Activated naive CD4-positive, alpha-beta T cell treated with anti-CD3 and anti-CD28 coated beads, Interleukin-2, amount 10 ng/mL, durations not matched to agents 7 days and 5 days (primary cell): ENCODE data around the gene PTPRA.

Experiments
- CTCF ChIA-PET: fragments of 350-600 bp; sonication (Branson Sonifier 250); formaldehyde crosslinking; loops from one replicate; lab custom pipeline; 2021; ENCODE audit warnings: antibody characterized with exemption; lab: Charles Lee
- DNase-seq: peaks from one replicate; pipeline ENCODE4 v3.0.0-alpha.2; 2020
- H3K27ac Mint-ChIP-seq: one replicate; pipeline ENCODE4 v1.8.0; 2021; ENCODE audit warnings: mild to moderate bottlenecking, moderate library complexity, mixed read lengths
- H3K27me3 Mint-ChIP-seq: one replicate; pipeline ENCODE4 v1.8.0; 2021; ENCODE audit warnings: mild to moderate bottlenecking, mixed read lengths
- H3K36me3 Mint-ChIP-seq: one replicate; pipeline ENCODE4 v1.8.0; 2021; ENCODE audit warnings: mixed read lengths
- H3K4me1 Mint-ChIP-seq: one replicate; pipeline ENCODE4 v1.8.0; 2021; ENCODE audit warnings: mixed read lengths
- H3K4me3 Mint-ChIP-seq: one replicate; pipeline ENCODE4 v1.8.0; 2021; ENCODE audit warnings: mild to moderate bottlenecking, moderate library complexity, mixed read lengths
- H3K9me3 Mint-ChIP-seq: one replicate; pipeline ENCODE4 v1.8.0; 2021; ENCODE audit warnings: mixed read lengths

PTPRA gene

DNA sequence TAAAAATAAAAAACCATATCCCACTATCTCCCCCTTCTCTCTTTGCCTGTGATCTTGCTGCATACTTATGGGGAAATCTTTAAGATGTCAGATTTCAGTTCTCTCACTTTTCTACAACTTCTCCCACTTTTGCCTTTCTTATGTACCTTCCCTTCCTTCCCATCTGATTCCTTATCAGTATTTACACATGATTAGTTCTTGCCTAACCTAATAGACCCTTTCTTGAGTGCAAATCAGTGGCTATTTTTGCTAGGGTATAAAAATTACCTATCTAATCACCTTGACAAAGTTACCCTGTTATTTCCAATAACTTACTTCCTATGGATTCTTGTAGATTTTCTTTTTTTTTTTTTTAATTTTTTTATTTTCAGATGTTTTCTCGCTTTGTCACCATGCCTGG lies 75.7 kb downstream of the PTPRA start:
- Mint-ChIP-seq H3K4me1 (peaks cover 3% of the 10 kb centered on the region), H3K36me3 (peaks cover 19% of the 10 kb centered on the region), H3K27me3 (no peaks in the 10 kb centered on the region), H3K9me3 (no peaks in the 10 kb centered on the region), H3K27ac (no peak overlapping the region), H3K4me3 (no peak overlapping the region)
- DNase-seq, result no peak
- CTCF ChIA-PET, result no interaction called here

DNA sequence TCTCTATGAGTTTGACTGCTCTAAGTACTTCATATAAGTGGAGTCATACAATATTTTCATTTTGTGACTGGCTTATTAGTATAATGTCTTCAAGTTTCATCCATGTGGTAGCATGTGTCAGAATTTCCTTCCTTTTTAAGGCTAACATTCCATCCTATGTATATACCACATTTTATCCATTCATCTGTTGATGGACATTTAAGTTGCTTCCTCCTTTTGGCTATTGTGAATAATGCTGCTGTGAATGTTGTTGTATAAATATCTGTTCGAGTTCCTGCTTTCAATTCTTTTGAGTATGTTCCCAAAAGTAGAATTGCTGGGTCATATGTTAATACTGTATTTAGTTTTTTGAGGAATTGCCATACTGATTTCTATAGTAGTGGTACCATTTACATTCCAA lies 79.5 kb downstream of the PTPRA start:
- no peak overlapping the region for H3K4me3 Mint-ChIP-seq
- no peak overlapping the region for H3K27ac Mint-ChIP-seq
- no peaks in the 10 kb centered on the region for H3K27me3 Mint-ChIP-seq
- DNase-seq, result no peak
- peaks cover 23% of the 10 kb centered on the region for H3K36me3 Mint-ChIP-seq
- CTCF ChIA-PET, result no interaction called here
- H3K9me3 Mint-ChIP-seq, result no peaks in the 10 kb centered on the region
- peaks cover 2% of the 10 kb centered on the region for H3K4me1 Mint-ChIP-seq

DNA sequence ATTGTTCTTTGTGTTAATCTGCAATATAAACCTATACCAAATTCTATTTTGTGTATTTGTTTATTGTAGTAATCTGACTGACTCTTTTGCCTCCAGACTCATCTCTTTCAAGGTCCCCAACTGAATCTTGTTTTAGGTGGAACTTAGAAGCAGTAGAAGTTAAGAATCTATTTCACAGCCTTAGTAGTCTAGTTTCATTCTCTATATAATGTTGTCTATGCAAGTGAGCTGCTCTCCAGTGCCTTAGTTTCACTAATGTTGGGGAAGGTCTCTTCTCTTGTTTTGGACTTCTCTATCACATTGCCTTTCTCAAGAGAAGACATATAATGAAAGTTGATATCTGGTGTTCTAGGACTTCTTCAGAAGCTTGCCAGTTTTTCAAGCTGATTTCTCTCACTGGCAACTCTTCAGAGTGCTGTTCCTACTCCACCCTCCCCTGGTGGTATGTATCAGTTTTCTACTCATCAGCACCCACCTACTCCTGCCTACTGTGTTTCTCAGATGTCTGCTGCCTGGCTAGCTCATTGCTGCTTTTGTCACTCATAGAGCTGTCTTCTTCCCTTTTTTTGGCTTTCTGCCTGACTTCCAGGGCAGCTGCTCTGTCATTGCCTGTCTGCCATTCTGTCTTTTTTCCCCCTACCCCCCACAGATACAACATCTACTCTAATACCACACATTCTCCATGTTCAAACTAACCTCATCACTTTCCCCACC lies 82.1 kb downstream of the PTPRA start:
- H3K27ac Mint-ChIP-seq, result no peak overlapping the region
- CTCF ChIA-PET, result no interaction called here
- DNase-seq, result no peak

DNA sequence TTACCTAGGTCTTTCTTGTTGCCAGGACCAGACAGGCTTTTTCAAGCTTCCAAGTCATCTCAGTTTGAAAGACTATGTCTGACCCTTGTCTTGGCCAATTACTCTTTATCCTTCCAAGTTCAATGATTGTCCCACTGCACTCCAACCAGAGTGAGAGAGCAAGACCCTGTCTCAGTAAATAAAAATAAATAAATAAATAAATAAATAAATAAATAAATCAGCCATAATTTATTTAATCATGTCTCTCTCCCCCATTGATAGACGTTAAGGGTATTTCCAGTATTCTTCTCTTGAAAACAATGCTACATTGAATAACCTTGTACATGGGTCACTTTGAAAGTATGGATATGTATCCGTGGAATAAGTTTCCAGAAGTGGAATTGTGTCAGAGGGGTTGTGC lies 83.2 kb downstream of the PTPRA start:
- H3K36me3 Mint-ChIP-seq, result peaks cover 29% of the 10 kb centered on the region
- CTCF ChIA-PET, result no interaction called here

More for the DNA sequence above, 82.1 kb downstream of the PTPRA start:
- no peaks in the 10 kb centered on the region for H3K27me3 Mint-ChIP-seq
- H3K36me3 Mint-ChIP-seq, result peaks cover 27% of the 10 kb centered on the region
- H3K4me1 Mint-ChIP-seq, result peaks cover 2% of the 10 kb centered on the region
- H3K4me3 Mint-ChIP-seq, result no peak overlapping the region
- H3K9me3 Mint-ChIP-seq, result no peaks in the 10 kb centered on the region

DNA sequence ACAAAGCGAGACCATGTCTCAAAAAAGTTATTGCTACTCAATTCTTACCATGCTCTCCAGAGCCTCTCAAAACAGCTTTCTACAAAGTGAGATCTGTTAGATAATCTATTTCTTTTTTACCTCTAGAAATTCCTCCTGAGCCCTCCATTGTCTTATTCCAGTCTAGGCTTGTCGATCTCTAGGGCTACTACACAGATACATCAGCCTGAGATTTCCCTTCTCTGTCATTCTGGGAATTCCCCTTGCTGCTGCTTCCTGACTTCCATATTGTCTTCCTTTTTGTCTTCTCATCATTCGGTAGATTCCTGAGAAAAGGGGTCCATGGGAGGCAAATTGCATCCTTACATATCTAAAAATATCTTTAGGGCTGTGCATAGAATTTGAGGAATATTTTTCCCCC lies 94.6 kb downstream of the PTPRA start:
- Mint-ChIP-seq H3K4me3 (no peak overlapping the region), H3K27me3 (no peaks in the 10 kb centered on the region), H3K27ac (no peak overlapping the region), H3K4me1 (no peaks in the 10 kb centered on the region), H3K9me3 (no peaks in the 10 kb centered on the region), H3K36me3 (peaks cover 23% of the 10 kb centered on the region)
- DNase-seq, result no peak
- CTCF ChIA-PET, result no interaction called here

More for the DNA sequence above, 83.2 kb downstream of the PTPRA start:
- DNase-seq, result no peak
- Mint-ChIP-seq H3K4me3 (no peak overlapping the region), H3K27ac (no peak overlapping the region), H3K9me3 (no peaks in the 10 kb centered on the region), H3K4me1 (peaks cover 2% of the 10 kb centered on the region), H3K27me3 (no peaks in the 10 kb centered on the region)

DNA sequence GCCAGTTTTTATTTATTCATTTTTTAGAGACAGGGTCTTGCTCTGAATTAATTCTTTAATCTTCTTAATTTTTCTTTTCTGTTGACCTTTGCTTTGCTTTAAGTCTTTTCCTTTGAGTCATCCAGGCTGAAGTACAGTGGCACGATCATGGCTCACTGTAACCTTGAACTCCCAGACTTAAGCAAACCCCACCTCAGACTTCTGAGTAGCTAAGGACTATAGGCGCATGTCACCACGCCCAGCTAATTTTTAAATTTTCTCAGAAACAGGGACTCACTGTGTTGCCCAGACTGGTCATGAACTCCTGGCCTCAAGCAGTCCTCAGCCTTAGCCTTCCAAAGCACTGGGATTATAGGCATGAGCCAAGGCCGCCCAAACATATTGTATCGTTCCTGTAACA lies 98.8 kb downstream of the PTPRA start:
- Mint-ChIP-seq H3K4me1 (no peaks in the 10 kb centered on the region), H3K9me3 (no peaks in the 10 kb centered on the region), H3K4me3 (no peak overlapping the region), H3K36me3 (peaks cover 25% of the 10 kb centered on the region), H3K27me3 (no peaks in the 10 kb centered on the region), H3K27ac (no peak overlapping the region)
- DNase-seq, result no peak
- CTCF ChIA-PET, result no interaction called here

DNA sequence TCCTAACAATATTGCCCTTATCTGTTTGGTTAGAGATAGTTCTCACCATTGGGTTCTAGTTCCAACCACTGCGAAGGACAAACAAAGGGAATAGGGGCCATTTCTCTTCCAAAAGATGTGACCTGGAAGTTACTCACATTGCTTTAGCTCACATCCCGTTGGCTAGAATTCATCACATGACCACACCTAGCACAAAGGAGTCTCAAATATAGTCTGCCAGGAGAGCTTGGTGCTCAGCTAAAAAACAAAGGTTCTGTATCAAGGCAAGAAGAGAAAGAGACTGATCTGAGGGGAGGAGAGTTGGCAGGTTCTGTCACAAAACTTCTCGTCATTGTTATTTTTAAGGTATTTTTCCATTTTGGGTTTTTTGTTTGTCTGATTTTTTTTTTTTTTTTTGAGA lies 100.3 kb downstream of the PTPRA start:
- CTCF ChIA-PET, result no interaction called here
- no peak for DNase-seq
- no peaks in the 10 kb centered on the region for H3K27me3 Mint-ChIP-seq
- no peaks in the 10 kb centered on the region for H3K9me3 Mint-ChIP-seq
- no peak overlapping the region for H3K27ac Mint-ChIP-seq
- peaks cover 6% of the 10 kb centered on the region for H3K4me1 Mint-ChIP-seq
- no peak overlapping the region for H3K4me3 Mint-ChIP-seq
- H3K36me3 Mint-ChIP-seq, result peaks cover 23% of the 10 kb centered on the region

DNA sequence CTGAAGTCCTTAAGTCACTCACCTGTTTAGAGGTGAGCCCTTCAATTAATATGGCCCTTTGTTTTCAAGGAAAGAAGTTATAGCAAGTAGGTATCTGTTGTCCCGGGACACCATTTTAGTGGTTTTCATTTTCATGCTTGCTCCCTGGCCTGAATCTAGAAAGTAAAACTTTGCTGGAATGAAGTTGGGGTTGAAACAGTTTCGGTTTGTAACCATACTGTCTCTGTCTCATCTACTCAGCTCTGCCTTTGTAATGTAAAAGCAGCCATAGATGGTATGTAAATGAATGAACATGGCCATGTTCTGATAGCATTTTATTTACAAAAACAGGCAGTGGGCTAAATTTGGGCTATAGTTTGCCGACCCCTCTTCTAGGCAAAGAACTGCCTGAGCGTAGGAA lies 105.2 kb downstream of the PTPRA start:
- DNase-seq, result no peak
- Mint-ChIP-seq H3K27ac (no peak overlapping the region), H3K4me3 (no peak overlapping the region), H3K4me1 (peaks cover 8% of the 10 kb centered on the region), H3K36me3 (peaks cover 19% of the 10 kb centered on the region), H3K27me3 (no peaks in the 10 kb centered on the region), H3K9me3 (no peaks in the 10 kb centered on the region)
- CTCF ChIA-PET, result no interaction called here

DNA sequence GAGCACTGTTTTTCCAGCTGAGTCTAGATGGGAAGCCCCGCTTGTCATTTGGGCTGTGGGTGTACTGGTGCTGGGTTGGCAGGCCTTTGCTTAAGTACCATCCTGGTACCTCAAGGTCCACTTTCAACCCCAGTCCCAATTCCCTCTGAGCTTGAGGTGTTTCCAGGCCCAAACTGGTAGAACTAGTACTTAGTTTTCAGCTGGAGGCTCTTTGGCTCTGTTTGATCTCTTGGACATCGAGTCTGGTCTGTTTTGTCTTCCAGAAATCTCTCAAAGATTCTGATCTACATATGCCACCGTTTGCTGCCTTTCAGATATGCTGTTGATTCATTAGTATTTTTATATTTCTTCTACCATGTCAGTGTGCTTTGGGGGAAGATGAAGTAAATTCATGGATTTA lies 108.4 kb downstream of the PTPRA start:
- H3K27me3 Mint-ChIP-seq, result no peaks in the 10 kb centered on the region
- H3K4me3 Mint-ChIP-seq, result no peak overlapping the region
- no peaks in the 10 kb centered on the region for H3K9me3 Mint-ChIP-seq
- no peak for DNase-seq
- H3K27ac Mint-ChIP-seq, result no peak overlapping the region
- CTCF ChIA-PET, result interaction anchor here (1.5 kb wide), 1 partner anchor 226 kb away, joined by 3 read pairs; no protein-coding TSS in a partner anchor
- H3K4me1 Mint-ChIP-seq, result peaks cover 17% of the 10 kb centered on the region
- peaks cover 12% of the 10 kb centered on the region for H3K36me3 Mint-ChIP-seq

DNA sequence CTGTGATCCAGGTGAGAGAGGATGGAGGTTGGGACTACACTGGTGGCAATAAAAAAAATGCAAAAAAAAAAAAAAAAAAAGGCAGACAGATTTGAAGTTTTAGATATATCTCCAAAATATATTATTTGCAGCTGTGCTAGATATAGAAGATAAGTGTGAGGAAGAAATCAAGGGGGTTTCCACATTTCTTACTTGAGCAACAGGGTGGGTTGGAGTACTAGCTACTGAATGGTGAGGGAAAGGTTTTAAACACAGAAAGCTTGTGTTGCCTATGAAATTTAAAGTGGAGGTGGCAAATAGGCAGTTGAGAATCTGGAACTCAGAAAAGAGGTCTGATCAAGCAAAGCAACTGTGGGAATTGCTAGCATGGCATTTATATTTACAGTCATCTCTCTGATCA lies 110.2 kb downstream of the PTPRA start:
- Mint-ChIP-seq H3K9me3 (no peaks in the 10 kb centered on the region), H3K4me3 (no peak overlapping the region), H3K27ac (no peak overlapping the region), H3K36me3 (peaks cover 27% of the 10 kb centered on the region), H3K4me1 (peaks cover 22% of the 10 kb centered on the region), H3K27me3 (no peaks in the 10 kb centered on the region)
- CTCF ChIA-PET, result interaction anchor here (0.6 to 2.1 kb wide), 4 partner anchors 8 to 112 kb away, joined by 3 to 5 read pairs (median 4); no protein-coding TSS in a partner anchor
- no peak for DNase-seq

DNA sequence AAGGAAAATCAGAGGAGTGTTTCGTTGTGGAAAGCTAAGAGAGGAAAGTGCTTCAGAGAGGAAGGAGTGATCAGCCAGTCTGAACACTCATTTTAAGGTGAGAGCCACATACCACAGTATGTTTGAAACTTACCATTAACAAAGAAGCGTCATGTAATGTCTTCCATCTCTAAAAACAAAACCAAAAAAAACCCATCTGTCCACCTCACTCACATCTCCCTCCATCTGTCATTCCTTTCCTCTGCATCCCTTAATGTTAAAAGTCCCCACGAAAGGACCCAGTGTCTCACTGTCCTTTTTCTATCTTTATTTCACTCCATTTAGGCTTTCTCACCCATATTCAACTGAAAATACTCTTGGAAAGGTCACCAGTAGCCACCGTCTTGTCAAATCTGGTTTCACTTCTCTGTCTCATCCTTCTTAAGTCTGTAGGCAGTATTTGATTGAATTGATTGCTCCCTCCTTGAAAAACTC lies 110.8 kb downstream of the PTPRA start:
- no peaks in the 10 kb centered on the region for H3K27me3 Mint-ChIP-seq
- DNase-seq, result no peak
- H3K4me1 Mint-ChIP-seq, result peaks cover 27% of the 10 kb centered on the region
- no peak overlapping the region for H3K4me3 Mint-ChIP-seq
- no peak overlapping the region for H3K27ac Mint-ChIP-seq
- no peaks in the 10 kb centered on the region for H3K9me3 Mint-ChIP-seq
- H3K36me3 Mint-ChIP-seq, result peaks cover 32% of the 10 kb centered on the region
- CTCF ChIA-PET, result interaction anchor here (0.6 to 2.1 kb wide), 4 partner anchors 8 to 113 kb away, joined by 3 to 5 read pairs (median 4); no protein-coding TSS in a partner anchor

DNA sequence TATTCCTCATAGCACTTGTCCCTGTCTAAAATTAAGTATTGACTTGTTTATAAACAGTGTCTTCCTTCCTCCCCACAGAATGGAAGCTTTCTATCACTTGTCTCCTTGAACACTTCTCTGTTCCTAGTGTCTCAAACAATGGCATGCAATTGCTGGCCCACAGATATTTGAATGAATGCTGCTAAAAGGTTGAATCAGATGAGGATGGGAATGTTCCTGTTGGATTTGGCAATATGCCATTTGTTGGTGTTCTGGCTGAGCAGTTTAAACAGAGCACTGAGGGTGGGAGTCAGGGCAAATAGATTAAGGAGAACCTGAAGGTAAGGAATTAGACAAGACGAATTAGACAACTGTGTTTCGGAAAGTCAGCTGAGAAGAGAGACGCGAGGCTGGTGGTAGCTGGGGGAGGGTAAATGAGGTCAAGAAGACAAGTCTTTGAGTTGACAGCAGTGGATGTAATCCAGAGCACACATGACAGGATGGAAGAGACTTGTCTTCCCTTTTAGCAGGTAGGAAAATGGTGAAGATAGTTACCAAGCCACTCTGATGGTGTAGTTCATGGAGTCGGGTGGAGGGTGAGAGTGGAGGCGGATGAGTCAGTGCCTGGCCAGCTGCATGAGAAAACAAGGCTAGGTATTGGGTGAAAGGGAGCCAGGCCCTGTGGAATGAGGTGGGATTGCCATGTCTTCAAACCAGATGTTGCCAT lies 111.8 kb downstream of the PTPRA start:
- peaks cover 39% of the 10 kb centered on the region for H3K36me3 Mint-ChIP-seq
- H3K4me1 Mint-ChIP-seq, result peaks cover 35% of the 10 kb centered on the region
- no peaks in the 10 kb centered on the region for H3K27me3 Mint-ChIP-seq
- CTCF ChIA-PET, result interaction anchor here (1.7 to 2.1 kb wide), 2 partner anchors 16 to 114 kb away, joined by 5 read pairs; no protein-coding TSS in a partner anchor
- no peak overlapping the region for H3K4me3 Mint-ChIP-seq
- no peak overlapping the region for H3K27ac Mint-ChIP-seq
- no peaks in the 10 kb centered on the region for H3K9me3 Mint-ChIP-seq
- no peak for DNase-seq

DNA sequence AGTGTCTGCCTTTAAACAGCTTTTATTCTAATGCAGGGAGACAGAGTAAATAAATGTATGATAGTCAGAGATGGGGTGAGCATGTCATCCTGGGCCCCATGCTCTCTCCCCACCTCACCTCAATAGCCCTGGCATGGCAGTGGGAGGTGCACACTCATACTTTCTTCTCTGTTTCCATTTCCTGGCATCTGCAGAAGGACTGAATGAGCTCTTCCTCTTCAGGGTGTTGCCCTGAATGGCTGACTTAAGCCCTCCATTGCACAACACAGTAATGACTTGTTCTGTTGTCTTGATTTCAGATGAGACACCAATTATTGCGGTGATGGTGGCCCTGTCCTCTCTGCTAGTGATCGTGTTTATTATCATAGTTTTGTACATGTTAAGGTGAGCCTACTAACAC lies 113.2 kb downstream of the PTPRA start:
- Mint-ChIP-seq H3K27ac (peak overlapping the region; percentile 43), H3K36me3 (peaks cover 46% of the 10 kb centered on the region), H3K27me3 (no peaks in the 10 kb centered on the region), H3K4me1 (peaks cover 35% of the 10 kb centered on the region), H3K9me3 (no peaks in the 10 kb centered on the region), H3K4me3 (no peak overlapping the region)
- peak; percentile 32 for DNase-seq
- CTCF ChIA-PET, result interaction anchor here (0.6 to 1.1 kb wide), 2 partner anchors 10 to 15 kb away, joined by 3 read pairs; no protein-coding TSS in a partner anchor

DNA sequence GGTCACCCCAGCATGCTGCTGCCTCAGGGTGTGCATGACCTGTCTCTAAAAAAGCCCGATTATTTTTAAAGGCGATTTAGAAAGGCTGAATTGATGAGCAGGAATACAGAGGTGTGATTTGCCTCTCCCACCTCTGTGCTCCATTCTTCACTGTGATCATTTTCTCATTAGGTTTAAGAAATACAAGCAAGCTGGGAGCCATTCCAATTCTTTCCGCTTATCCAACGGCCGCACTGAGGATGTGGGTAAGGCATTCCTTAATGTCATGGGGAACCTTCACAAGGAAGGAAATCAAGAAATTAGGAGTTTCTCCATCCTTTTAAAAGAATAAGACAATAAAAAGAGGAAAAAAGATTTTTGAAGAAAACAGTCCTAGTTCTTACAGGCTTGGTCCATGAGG lies 114.6 kb downstream of the PTPRA start:
- no peak for DNase-seq
- Mint-ChIP-seq H3K9me3 (no peaks in the 10 kb centered on the region), H3K27ac (no peak overlapping the region), H3K27me3 (no peaks in the 10 kb centered on the region), H3K36me3 (peaks cover 54% of the 10 kb centered on the region), H3K4me3 (no peak overlapping the region), H3K4me1 (peaks cover 33% of the 10 kb centered on the region)
- CTCF ChIA-PET, result no interaction called here
